NCI-H128 (cell line): Measurements from ENCODE around the gene LGR6.
"Not testable (repeated sequence)": the region's sequence is repeated elsewhere in the genome, so short reads cannot be mapped to it uniquely, and the experiment has no call there.

Experiments
- DNase-seq: peaks from one replicate; lab custom pipeline; 2025; ENCODE audit not compliant: unreplicated experiment; lab: John Stamatoyannopoulos, UW

Gene LGR6

GRCh38 chr1:202158810-202159533, 34.6 kb upstream of the LGR6 start:
- DNase-seq: no peak

GRCh38 chr1:202159534-202160371, 33.8 kb upstream of the LGR6 start:
- DNase-seq: no peak

GRCh38 chr1:202160377-202160940, 33.1 kb upstream of the LGR6 start, which contains the start of gene PTPN7:
TSS of gene PTPN7 (minus strand) at chr1:202160602. CDS start at chr1:202159402, 1,200 bp downstream.
- DNase-seq: no peak

GRCh38 chr1:202161151-202162046, 32.2 kb upstream of the LGR6 start:
- DNase-seq: no peak

GRCh38 chr1:202162047-202162417, 31.6 kb upstream of the LGR6 start:
- DNase-seq: no peak

GRCh38 chr1:202162418-202163280, 30.9 kb upstream of the LGR6 start:
- no peak for DNase-seq

GRCh38 chr1:202163281-202164270, 30.0 kb upstream of the LGR6 start:
- DNase-seq: no peak

- DNase-seq: no peak
Measured at GRCh38 chr1:202164271-202165037, 29.1 kb upstream of the LGR6 start.

- no peak for DNase-seq
Measured at GRCh38 chr1:202165267-202165941, 28.2 kb upstream of the LGR6 start.

- DNase-seq: no peak
Measured at GRCh38 chr1:202165942-202166843, 27.4 kb upstream of the LGR6 start.

GRCh38 chr1:202167054-202167453, 26.5 kb upstream of the LGR6 start:
- not testable (repeated sequence) for DNase-seq

- no peak for DNase-seq
Measured at GRCh38 chr1:202167708-202168415, 25.7 kb upstream of the LGR6 start.

- DNase-seq: no peak
Measured at GRCh38 chr1:202168861-202169260, 24.7 kb upstream of the LGR6 start.

GRCh38 chr1:202170726-202171125, 22.9 kb upstream of the LGR6 start:
- DNase-seq: no peak

- no peak for DNase-seq
Measured at GRCh38 chr1:202171292-202172014, 22.1 kb upstream of the LGR6 start.
